NCI-H2081 treated with DMSO at 0.1 percent for 48 hours (cell line): ENCODE measurements around the gene GPR26.

ENCODE experiments used
- DNase-seq: peaks from one replicate; lab custom pipeline; 2025; lab: John Stamatoyannopoulos, UW

Gene GPR26, protein sequence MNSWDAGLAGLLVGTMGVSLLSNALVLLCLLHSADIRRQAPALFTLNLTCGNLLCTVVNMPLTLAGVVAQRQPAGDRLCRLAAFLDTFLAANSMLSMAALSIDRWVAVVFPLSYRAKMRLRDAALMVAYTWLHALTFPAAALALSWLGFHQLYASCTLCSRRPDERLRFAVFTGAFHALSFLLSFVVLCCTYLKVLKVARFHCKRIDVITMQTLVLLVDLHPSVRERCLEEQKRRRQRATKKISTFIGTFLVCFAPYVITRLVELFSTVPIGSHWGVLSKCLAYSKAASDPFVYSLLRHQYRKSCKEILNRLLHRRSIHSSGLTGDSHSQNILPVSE

DNA sequence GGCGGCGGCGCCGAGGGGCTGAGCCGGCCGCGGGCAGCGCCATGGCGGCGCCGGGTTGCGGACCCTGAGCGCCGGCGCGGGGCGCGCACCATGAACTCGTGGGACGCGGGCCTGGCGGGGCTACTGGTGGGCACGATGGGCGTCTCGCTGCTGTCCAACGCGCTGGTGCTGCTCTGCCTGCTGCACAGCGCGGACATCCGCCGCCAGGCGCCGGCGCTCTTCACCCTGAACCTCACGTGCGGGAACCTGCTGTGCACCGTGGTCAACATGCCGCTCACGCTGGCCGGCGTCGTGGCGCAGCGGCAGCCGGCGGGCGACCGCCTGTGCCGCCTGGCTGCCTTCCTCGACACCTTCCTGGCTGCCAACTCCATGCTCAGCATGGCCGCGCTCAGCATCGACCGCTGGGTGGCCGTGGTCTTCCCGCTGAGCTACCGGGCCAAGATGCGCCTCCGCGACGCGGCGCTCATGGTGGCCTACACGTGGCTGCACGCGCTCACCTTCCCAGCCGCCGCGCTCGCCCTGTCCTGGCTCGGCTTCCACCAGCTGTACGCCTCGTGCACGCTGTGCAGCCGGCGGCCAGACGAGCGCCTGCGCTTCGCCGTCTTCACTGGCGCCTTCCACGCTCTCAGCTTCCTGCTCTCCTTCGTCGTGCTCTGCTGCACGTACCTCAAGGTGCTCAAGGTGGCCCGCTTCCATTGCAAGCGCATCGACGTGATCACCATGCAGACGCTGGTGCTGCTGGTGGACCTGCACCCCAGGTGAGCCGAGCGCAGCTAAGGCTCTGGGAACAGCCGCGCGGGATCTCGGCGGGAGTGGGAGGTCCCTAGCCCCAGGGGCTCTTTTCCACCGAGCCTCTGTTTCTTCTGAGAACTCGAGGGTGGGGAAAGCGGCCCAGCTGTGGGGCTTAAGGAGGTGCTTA lies at the start of gene GPR26:
GPR26 (plus strand) TSS at position 38 of the 919 bp plus-strand sequence; CDS start at position 91, 53 bp downstream.
- DNase-seq: no peak

DNA sequence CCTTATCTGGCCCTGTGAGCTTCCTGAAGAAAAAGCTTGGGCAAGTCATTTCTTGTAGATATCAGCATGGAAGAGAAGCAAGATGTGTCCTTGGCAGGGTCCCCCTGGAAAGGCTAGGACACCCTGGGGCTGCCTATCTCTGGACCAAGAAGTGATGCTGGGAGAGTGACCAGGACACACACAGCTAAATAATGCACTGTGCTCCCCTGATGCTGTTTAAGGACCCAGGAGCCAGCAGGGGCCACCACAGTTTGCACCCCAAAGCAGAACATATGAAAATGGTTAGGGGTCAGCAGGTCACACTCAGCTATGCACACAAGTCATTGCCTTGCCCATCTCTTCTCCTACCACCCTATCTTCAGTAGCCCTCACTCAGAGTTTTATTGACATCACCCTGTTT lies 47.9 kb upstream of the GPR26 start:
- DNase-seq: no peak

GRCh38 chr10:123619067-123619855 lies 46.9 kb upstream of the GPR26 start:
- no peak for DNase-seq

DNA sequence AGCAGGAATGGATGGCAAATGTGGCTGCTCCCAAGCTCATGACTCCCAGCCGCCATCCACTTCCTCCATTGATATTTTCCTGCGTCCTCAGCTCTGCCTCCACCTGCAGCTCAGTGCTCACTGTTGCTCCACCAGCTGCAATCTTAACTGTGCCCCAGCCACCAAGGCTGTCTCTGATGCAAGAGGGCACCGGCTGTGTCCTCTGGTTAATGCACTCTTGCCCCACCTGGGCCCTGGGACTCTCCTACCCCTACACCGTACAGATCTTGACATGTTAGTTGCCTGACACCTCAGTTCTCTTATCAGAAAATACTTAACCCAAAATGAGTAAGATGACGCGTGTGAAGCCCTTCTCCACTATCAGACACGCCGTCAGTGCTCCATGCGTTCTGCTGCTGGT lies 45.5 kb upstream of the GPR26 start:
- DNase-seq: no peak

GRCh38 chr10:123621492-123621891 lies 44.7 kb upstream of the GPR26 start:
- DNase-seq: no peak

DNA sequence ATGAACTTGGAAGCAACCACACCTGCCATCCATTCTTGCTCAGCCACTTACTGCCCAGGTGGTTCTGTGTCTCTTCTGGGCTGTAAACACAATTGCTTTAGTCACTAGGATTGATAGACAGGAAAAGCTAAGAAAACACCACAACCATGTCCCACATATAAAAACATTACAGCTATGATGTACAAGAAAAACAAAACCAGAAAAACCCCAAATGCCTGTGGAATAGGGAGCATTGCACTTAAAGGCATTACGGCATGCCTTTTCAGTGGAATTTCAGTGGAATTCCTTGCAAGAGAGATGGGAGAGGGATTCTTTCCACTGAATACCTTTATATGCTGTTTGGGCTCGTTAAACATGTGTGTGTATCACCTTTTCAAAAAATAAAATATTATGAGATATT lies 44.2 kb upstream of the GPR26 start:
- no peak for DNase-seq

DNA sequence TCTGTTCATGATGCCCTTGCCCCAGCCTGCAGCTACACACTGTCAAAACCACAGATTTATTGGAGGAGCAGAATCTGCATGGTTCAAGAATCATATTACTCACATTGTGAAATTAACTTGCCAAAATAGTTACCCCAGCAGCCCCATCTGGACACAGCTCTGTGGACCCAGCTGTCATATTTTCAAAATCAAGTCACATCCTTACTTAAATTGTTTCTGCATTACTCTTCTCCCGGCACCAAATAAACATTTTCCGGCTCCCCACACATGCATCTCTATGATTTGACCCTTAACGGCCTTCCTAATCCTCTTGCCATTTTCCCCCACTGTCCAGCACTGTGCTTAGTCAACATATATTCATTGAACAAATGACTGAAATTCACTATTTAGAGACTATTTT lies 43.8 kb upstream of the GPR26 start:
- no peak for DNase-seq

DNA sequence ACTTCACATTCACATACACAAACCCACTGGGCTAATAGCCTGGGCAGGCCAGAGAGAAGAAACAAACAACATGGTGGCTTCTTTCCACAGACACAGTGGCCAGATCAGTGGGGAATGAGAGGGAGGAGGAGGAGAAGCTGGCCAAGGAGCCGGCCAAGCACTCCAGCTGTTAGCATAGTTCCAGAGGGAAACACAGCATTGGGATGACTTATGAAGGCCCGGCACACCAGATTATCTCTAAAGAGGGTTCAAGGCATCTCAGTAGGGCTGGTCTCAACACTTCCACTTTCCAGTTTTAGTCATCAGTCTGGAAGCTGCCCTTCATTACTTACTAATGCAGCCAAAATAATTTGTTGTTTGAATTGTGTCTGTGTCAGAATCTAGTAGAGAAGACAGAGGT lies 42.1 kb upstream of the GPR26 start:
- no peak for DNase-seq

DNA sequence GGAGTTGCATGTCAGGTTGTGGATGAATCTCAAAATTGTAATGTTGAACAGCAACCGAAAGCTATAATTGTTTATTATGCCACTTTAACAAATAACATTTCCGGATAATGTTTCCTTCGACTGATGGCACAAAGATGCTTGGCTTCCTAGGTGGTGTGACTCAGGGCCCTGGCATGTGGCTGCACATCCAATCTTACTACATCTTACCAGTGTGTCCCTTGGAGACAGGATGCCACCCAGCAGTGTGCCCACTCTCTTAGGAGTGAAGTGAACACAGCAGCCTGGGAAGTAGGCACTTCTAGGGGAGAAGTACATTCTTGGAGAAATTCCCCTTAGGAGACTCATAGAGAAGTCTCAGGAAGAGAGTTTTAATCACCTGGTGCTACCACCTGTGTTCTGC lies 33.0 kb upstream of the GPR26 start:
- no peak for DNase-seq

- DNase-seq: no peak
Measured at GRCh38 chr10:123633636-123634035, 32.5 kb upstream of the GPR26 start.

DNA sequence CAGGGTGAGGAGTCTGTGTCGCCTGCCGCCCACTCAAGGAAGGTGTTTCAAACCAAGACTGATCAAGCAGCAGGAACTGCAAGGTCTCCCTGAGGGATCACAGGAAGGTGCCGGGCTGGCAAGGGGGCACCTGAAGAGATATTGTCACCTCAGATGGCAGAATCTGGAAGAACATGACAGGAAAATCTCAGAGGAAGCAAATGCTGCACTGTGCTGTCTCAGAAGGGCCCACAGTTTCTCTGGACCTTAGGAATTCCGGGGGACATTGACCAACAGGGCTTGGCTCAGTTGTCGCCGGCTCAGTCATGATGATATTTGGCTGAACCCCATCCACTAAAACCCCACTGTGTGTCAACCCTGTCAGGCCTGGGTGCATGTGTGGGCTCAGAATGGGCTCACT lies 31.9 kb upstream of the GPR26 start:
- no peak for DNase-seq

DNA sequence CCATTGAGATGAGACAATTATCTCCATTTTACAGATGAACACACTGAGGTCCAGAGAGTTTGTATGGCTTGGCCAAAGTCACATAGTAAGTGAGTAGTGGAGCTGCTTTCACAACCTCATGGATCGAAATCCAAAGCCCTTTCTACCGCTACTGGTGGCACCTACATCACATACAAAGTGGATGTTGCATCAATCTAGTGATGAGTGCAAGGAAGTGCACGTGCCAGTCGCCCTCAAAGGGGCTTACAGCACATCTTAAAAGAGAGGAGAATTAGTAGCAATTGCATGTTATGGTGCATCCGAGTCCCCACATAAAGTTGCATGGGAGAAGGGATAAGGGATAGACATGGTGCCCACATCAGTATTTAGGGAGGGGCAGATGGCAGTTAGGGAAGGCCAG lies 31.0 kb upstream of the GPR26 start:
- no peak for DNase-seq

DNA sequence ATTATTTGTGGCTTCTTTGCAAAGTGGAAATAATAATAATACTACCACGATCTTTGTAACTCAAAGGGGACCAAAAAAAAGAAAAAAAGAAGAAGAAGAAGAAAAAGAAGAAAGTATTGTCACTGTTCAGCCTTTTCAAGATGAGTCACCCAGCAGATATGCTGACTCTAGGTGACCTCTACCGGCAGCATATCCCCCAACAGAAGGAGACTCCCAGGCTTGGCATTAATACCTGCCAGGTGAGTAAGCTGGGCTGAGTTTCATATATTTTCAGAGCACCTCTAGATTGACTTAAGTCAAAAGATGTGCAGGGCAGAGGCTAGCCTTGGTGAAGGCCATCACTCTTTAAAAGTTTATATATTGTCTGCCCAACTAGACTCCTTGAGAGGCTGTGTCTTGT lies 30.4 kb upstream of the GPR26 start:
- DNase-seq: no peak

- DNase-seq: no peak
Measured at GRCh38 chr10:123636598-123637325, 29.4 kb upstream of the GPR26 start.

GRCh38 chr10:123637326-123637880 lies 28.8 kb upstream of the GPR26 start:
- DNase-seq: no peak

- DNase-seq: no peak
Measured at GRCh38 chr10:123639131-123639530, 27.0 kb upstream of the GPR26 start.

DNA sequence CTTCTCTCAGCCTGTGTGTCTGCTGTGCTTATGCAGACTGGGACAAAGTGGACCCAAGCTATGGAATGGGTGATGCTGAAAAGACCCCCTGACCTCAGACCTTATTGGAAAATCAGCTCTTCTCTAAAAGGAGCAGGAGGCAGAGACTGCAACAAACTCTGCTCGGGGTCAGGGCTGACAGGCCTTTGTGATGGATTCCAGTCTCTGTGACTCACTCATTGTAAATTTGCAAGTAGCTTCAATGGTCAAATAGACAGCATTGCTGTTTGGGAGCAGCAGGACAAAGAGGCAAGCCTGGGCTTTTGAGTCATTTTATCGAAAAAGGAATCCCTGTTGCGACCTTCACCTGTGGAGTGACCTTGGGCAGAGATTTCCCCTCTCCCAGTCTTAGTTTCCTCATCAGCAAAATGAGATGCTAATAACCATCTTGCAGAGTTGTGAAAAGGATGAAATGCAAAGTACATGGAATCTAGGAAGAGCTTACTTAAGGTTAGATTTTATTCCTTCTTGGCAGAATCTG lies 26.1 kb upstream of the GPR26 start:
- no peak for DNase-seq

- no peak for DNase-seq
Measured at GRCh38 chr10:123642293-123642692, 23.9 kb upstream of the GPR26 start.

DNA sequence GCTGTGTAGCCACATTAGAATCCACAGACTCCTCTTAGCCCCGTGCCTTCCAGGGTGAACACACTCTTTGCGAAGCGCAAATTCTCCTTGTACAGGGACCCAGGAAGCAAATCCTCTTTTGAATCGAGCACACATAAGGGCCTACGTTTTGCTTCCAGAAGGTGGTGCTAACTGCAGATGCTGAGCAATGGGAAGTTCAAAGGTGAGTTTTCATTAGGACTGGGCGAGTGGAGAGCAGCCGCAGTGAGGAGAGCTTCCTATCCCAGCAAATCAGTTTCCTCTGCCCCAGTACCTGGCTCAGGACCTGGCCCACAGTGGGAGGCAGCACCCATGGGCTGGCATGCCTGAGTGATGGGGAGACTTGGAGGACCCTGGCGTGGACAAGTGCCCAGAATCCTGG lies 23.5 kb upstream of the GPR26 start:
- DNase-seq: no peak

GRCh38 chr10:123643315-123643714 lies 22.8 kb upstream of the GPR26 start:
- DNase-seq: no peak

DNA sequence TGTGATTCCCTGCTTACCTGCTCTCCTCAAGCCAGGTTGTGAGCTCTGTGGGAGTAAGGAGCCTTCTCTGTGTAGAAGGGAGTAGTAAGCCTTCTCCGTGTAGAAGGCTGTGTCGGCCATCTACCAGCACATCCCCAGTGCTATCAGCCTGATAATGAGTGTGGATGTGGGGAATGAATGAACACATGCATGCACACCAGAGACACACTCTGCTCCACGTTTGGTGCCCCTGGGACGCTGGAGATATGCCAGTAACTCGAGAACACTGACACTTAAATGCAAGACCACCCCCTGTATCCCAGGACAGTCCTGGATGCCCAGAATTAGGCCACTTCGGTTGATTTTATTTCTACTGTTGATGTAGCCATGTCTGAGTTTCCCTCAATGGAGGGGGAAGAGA lies 21.1 kb upstream of the GPR26 start:
- DNase-seq: no peak
